DND-41 (cell line): ENCODE measurements around the gene SLC31A1.

Experiments used
- ATAC-seq: fragments of 200-7000 bp; cut with Tn5 transposase; 3 replicates; pipeline ENCODE4 v1.9.1; 2021; ENCODE audit warnings: low read depth; ENCODE audit not compliant: insufficient read depth
- DNase-seq: peaks from one replicate; pipeline ENCODE4 v3.0.0-alpha.2; 2020
- H2AFZ ChIP-seq: 2 replicates; pipeline ENCODE4 v1.6.0; 2012; ENCODE audit warnings: low read depth, low read length
- H3K27ac ChIP-seq: 2 replicates; pipeline ENCODE4 v1.5.1; 2012; ENCODE audit warnings: low read length, inconsistent platforms
- H3K27me3 ChIP-seq: fragments of 200-600 bp; sonication (generic); 2 replicates; pipeline ENCODE4 v1.6.0; 2012; ENCODE audit warnings: low read length, mild to moderate bottlenecking, inconsistent platforms; ENCODE audit not compliant: insufficient read depth, poor library complexity
- H3K36me3 ChIP-seq: 2 replicates; pipeline ENCODE4 v1.5.1; 2012; ENCODE audit warnings: low read length, inconsistent platforms; ENCODE audit not compliant: insufficient read depth
- H3K4me1 ChIP-seq: 2 replicates; pipeline ENCODE4 v1.5.1; 2012; ENCODE audit warnings: mild to moderate bottlenecking, low read length; ENCODE audit not compliant: insufficient read depth
- H3K4me2 ChIP-seq: 2 replicates; pipeline ENCODE4 v1.6.0; 2012; ENCODE audit warnings: mild to moderate bottlenecking, moderate library complexity, low read length, inconsistent platforms; ENCODE audit not compliant: insufficient read depth
- H3K4me3 ChIP-seq, 2 experiments: fragments of 200-600 bp in 1 of 2; shearing (Covaris generic) in 1 of 2; 2 replicates each; pipeline ENCODE4 v1.5.1; 2012 to 2016; ENCODE audit warnings: inconsistent platforms in 2 of 2, low read length in 2 of 2, mild to moderate bottlenecking in 2 of 2, low read depth in 1 of 2, moderate library complexity in 1 of 2
- H3K79me2 ChIP-seq: 2 replicates; pipeline ENCODE4 v1.6.0; 2012; ENCODE audit warnings: low read length, inconsistent platforms; ENCODE audit not compliant: insufficient read depth
- H3K9ac ChIP-seq: 2 replicates; pipeline ENCODE4 v1.6.0; 2012; ENCODE audit warnings: low read depth, mild to moderate bottlenecking, inconsistent platforms, low read length, moderate library complexity
- H3K9me3 ChIP-seq: 2 replicates; pipeline ENCODE4 v1.5.1; 2012; ENCODE audit warnings: low read length, moderate library complexity, mild to moderate bottlenecking, inconsistent platforms; ENCODE audit not compliant: insufficient read depth, severe bottlenecking
- H4K20me1 ChIP-seq: 2 replicates; pipeline ENCODE4 v1.6.0; 2012; ENCODE audit warnings: low read length; ENCODE audit not compliant: insufficient read depth
- CTCF ChIP-seq: IDR thresholded peaks from 2 replicates; pipeline ENCODE4 v1.5.1; 2012; ENCODE audit warnings: borderline replicate concordance, low read length, moderate library complexity, mild to moderate bottlenecking; ENCODE audit not compliant: poor library complexity, severe bottlenecking; ENCODE audit errors: extremely low read depth
- EZH2 ChIP-seq: IDR thresholded peaks from 3 replicates; pipeline ENCODE4 v1.6.1; 2012; ENCODE audit warnings: borderline replicate concordance, low read depth, mild to moderate bottlenecking, moderate library complexity, low read length, inconsistent platforms; ENCODE audit not compliant: severe bottlenecking

The SLC31A1 gene

GRCh38 chr9:113183956-113184488 is 37.3 kb upstream of the SLC31A1 start:
- no peaks in the 10 kb centered on the region for H3K9me3 ChIP-seq
- H3K27me3 ChIP-seq = no peaks in the 10 kb centered on the region
- no peaks in the 10 kb centered on the region for H3K79me2 ChIP-seq
- no peaks in the 10 kb centered on the region for H3K4me1 ChIP-seq
- no peaks in the 10 kb centered on the region for H4K20me1 ChIP-seq
- no peak overlapping the region for H2AFZ ChIP-seq
- no peak overlapping the region for H3K4me3 ChIP-seq
- ATAC-seq (no peak), DNase-seq (no peak)
- H3K4me2 ChIP-seq = no peak overlapping the region
- TF ChIP-seq EZH2 (no peak), CTCF (no peak)
- no peak overlapping the region for H3K27ac ChIP-seq
- no peak overlapping the region for H3K9ac ChIP-seq
- peaks cover 94% of the 10 kb centered on the region for H3K36me3 ChIP-seq

GRCh38 chr9:113184539-113184938 is 36.8 kb upstream of the SLC31A1 start:
- Histone ChIP-seq H3K36me3 (peaks cover 95% of the 10 kb centered on the region), H3K9ac (no peak overlapping the region), H3K4me2 (no peak overlapping the region), H3K9me3 (no peaks in the 10 kb centered on the region), H3K4me1 (no peaks in the 10 kb centered on the region), H4K20me1 (no peaks in the 10 kb centered on the region), H3K27ac (no peak overlapping the region), H2AFZ (no peak overlapping the region), H3K27me3 (no peaks in the 10 kb centered on the region), H3K4me3 (no peak overlapping the region), H3K79me2 (no peaks in the 10 kb centered on the region)
- TF ChIP-seq CTCF = no peak
- no peak for TF ChIP-seq EZH2
- no peak for DNase-seq
- ATAC-seq = no peak

GRCh38 chr9:113185271-113185670 is 36.1 kb upstream of the SLC31A1 start:
- ATAC-seq (no peak), DNase-seq (no peak)
- TF ChIP-seq CTCF (no peak), EZH2 (no peak)
- Histone ChIP-seq H2AFZ (no peak overlapping the region), H3K4me3 (no peak overlapping the region), H3K27me3 (no peaks in the 10 kb centered on the region), H3K79me2 (no peaks in the 10 kb centered on the region), H3K36me3 (peaks cover 94% of the 10 kb centered on the region), H3K9ac (no peak overlapping the region), H4K20me1 (no peaks in the 10 kb centered on the region), H3K4me2 (no peak overlapping the region), H3K4me1 (no peaks in the 10 kb centered on the region), H3K9me3 (no peaks in the 10 kb centered on the region), H3K27ac (no peak overlapping the region)

- H3K4me1 ChIP-seq = no peaks in the 10 kb centered on the region
- H3K79me2 ChIP-seq = no peaks in the 10 kb centered on the region
- no peak overlapping the region for H2AFZ ChIP-seq
- no peak overlapping the region for H3K27ac ChIP-seq
- H3K4me3 ChIP-seq = no peak overlapping the region
- no peak overlapping the region for H3K4me2 ChIP-seq
- TF ChIP-seq CTCF (no peak), EZH2 (no peak)
- H3K9ac ChIP-seq = no peak overlapping the region
- DNase-seq (no peak), ATAC-seq (no peak)
- H3K27me3 ChIP-seq = no peaks in the 10 kb centered on the region
- peaks cover 88% of the 10 kb centered on the region for H3K36me3 ChIP-seq
- no peaks in the 10 kb centered on the region for H3K9me3 ChIP-seq
- no peaks in the 10 kb centered on the region for H4K20me1 ChIP-seq
These were observed 35.1 kb upstream of the SLC31A1 start for GRCh38 chr9:113186137-113186755.
